Measurements from ENCODE around the gene MALRD1. TPM values are rescaled to one million over a fixed set of nuclear protein-coding genes. Genes with fewer than 3 reads are reported as not detected.

Gene MALRD1
- total RNA-seq, 1 experiment from 2014 or later, result 0.86 TPM

DNA sequence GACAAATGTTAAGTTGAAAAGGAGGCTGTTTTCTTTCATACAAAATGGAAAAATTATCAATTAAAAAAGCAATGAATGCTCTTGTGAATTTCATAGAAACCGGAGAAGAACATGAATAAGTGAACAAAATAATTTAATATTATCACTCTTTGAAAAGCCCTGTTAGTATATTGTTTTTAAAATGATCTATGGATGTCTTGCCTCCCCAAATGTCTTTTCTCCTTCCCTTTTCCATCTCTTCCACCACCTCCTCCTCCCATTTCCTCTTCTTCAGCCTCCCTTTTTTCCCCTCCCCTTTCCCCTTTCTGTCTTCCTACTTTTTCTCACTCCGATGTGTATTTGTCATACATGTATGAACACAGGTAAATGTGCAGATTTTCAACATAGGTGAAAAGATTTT, 234.7 kb downstream of the MALRD1 start:
- POLR2A ChIA-PET (ENCODE audit: low non-redundant PET), result no interaction called here
- CTCF ChIA-PET, result no interaction called here
- Histone ChIP-seq H3K4me1 (ENCODE audit: insufficient read depth, low read length, poor library complexity, severe bottlenecking) (no peaks in the 10 kb centered on the region), H3K27ac (ENCODE audit: low read depth, low read length, poor library complexity, severe bottlenecking) (no peak overlapping the region), H3K27me3 (replicated peaks; ENCODE audit: insufficient read depth, low read depth, low read length, poor library complexity) (no peaks in the 10 kb centered on the region), H3K4me3 (ENCODE audit: low read depth, low read length, poor library complexity, severe bottlenecking) (no peak overlapping the region), H3K9me3 (ENCODE audit: low read depth, low read length, poor library complexity, severe bottlenecking) (no peaks in the 10 kb centered on the region), H3K36me3 (ENCODE audit: insufficient read depth, low read length, poor library complexity, severe bottlenecking) (no peaks in the 10 kb centered on the region)
- intact Hi-C loops (cut with micrococcal nuclease; ENCODE audit: unreplicated experiment), result no loop called here
- TF ChIP-seq, protein P1, sequence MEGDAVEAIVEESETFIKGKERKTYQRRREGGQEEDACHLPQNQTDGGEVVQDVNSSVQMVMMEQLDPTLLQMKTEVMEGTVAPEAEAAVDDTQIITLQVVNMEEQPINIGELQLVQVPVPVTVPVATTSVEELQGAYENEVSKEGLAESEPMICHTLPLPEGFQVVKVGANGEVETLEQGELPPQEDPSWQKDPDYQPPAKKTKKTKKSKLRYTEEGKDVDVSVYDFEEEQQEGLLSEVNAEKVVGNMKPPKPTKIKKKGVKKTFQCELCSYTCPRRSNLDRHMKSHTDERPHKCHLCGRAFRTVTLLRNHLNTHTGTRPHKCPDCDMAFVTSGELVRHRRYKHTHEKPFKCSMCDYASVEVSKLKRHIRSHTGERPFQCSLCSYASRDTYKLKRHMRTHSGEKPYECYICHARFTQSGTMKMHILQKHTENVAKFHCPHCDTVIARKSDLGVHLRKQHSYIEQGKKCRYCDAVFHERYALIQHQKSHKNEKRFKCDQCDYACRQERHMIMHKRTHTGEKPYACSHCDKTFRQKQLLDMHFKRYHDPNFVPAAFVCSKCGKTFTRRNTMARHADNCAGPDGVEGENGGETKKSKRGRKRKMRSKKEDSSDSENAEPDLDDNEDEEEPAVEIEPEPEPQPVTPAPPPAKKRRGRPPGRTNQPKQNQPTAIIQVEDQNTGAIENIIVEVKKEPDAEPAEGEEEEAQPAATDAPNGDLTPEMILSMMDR (conservative IDR thresholded peaks at IDR 0.05; ENCODE audit: low read depth, low read length), result no peak
- no peak for TF ChIP-seq EZH2 (IDR thresholded peaks at IDR 0.05; ENCODE audit: borderline replicate concordance, low read depth, low read length, poor library complexity, severe bottlenecking)
- DNase-seq (ENCODE audit: low spot score), result no peak
- BruUV-seq (replicated peaks), result no TSS peak

DNA sequence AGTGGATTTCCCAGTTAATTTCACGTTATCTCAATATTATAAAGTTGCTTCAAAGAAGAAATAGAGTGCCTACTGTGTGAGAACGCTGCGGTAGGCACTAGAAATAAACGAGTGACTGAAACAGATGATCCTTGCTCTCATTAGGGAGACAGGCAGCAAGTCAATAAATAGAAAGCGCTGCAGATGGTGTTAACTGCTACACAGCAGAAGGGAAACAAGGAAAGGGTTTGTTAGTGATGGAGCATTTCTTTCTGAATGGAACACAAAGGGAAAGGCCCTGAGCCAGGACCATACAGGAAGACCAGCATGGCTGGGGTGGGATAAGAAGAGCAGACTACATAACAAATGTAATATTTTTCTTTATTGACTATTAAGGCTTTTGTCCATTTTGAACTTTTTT, 235.2 kb downstream of the MALRD1 start:
- ChIA-PET POLR2A (ENCODE audit: low non-redundant PET) (no interaction called here), CTCF (no interaction called here)
- Histone ChIP-seq H3K4me1 (ENCODE audit: insufficient read depth, low read length, poor library complexity, severe bottlenecking) (no peaks in the 10 kb centered on the region), H3K36me3 (ENCODE audit: insufficient read depth, low read length, poor library complexity, severe bottlenecking) (no peaks in the 10 kb centered on the region), H3K27me3 (replicated peaks; ENCODE audit: insufficient read depth, low read depth, low read length, poor library complexity) (no peaks in the 10 kb centered on the region), H3K4me3 (ENCODE audit: low read depth, low read length, poor library complexity, severe bottlenecking) (no peak overlapping the region), H3K9me3 (ENCODE audit: low read depth, low read length, poor library complexity, severe bottlenecking) (no peaks in the 10 kb centered on the region), H3K27ac (ENCODE audit: low read depth, low read length, poor library complexity, severe bottlenecking) (no peak overlapping the region)
- TF ChIP-seq EZH2 (IDR thresholded peaks at IDR 0.05; ENCODE audit: borderline replicate concordance, low read depth, low read length, poor library complexity, severe bottlenecking), result no peak
- DNase-seq (ENCODE audit: low spot score), result no peak
- intact Hi-C loops (cut with micrococcal nuclease; ENCODE audit: unreplicated experiment), result no loop called here
- BruUV-seq (replicated peaks), result no TSS peak

DNA sequence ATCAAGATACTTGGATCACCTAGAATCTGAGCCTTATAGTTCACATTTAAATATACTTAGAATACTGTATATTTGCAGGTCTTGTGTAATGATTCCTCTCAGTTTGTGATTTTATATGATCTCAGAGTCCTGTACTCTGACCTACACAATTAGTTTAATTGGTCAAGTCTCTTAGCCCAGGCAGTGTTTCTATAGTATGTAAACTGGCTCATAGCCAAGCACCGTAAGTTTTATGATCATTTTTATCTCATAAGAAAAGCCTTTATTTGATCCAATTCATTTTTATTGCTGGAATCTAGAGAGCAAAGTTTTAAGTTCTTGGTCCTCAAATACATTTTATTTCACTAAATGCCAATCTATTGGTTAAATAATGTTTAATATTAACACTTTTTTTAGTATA, 242.2 kb downstream of the MALRD1 start:
- Histone ChIP-seq H3K4me3 (ENCODE audit: low read depth, low read length, poor library complexity, severe bottlenecking) (no peak overlapping the region), H3K9me3 (ENCODE audit: low read depth, low read length, poor library complexity, severe bottlenecking) (no peaks in the 10 kb centered on the region), H3K27me3 (replicated peaks; ENCODE audit: insufficient read depth, low read depth, low read length, poor library complexity) (no peaks in the 10 kb centered on the region), H3K4me1 (ENCODE audit: insufficient read depth, low read length, poor library complexity, severe bottlenecking) (no peaks in the 10 kb centered on the region), H3K36me3 (ENCODE audit: insufficient read depth, low read length, poor library complexity, severe bottlenecking) (no peaks in the 10 kb centered on the region), H3K27ac (ENCODE audit: low read depth, low read length, poor library complexity, severe bottlenecking) (no peak overlapping the region)
- ChIA-PET POLR2A (ENCODE audit: low non-redundant PET) (no interaction called here), CTCF (no interaction called here)
- no TSS peak for BruUV-seq (replicated peaks)
- intact Hi-C loops (cut with micrococcal nuclease; ENCODE audit: unreplicated experiment), result no loop called here
- TF ChIP-seq EZH2 (IDR thresholded peaks at IDR 0.05; ENCODE audit: borderline replicate concordance, low read depth, low read length, poor library complexity, severe bottlenecking), result no peak
- TF ChIP-seq, protein P1 (conservative IDR thresholded peaks at IDR 0.05; ENCODE audit: low read depth, low read length), result no peak
- no peak for DNase-seq (ENCODE audit: low spot score)

DNA sequence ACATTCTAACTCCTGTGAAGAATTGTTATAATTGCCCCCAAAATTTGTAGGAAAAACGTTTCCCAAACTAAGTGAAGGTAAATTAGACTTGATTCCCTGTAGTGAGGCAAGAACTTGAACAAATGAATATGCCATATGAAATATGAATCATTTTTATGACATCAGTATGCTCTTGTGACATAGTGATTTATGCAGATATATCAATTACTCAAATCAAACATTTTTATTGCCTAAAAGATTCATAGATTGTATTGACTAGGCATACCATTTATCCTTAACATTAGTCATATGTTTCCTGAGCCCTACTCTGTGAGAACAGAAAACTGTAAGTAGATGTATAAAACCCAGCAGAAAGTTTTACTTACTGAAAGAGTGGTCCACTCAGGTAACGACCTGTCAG, 245.6 kb downstream of the MALRD1 start:
- H3K4me3 ChIP-seq (ENCODE audit: low read depth, low read length, poor library complexity, severe bottlenecking), result no peak overlapping the region
- H3K4me1 ChIP-seq (ENCODE audit: insufficient read depth, low read length, poor library complexity, severe bottlenecking), result no peaks in the 10 kb centered on the region
- ChIA-PET POLR2A (ENCODE audit: low non-redundant PET) (no interaction called here), CTCF (no interaction called here)
- no peaks in the 10 kb centered on the region for H3K9me3 ChIP-seq (ENCODE audit: low read depth, low read length, poor library complexity, severe bottlenecking)
- no TSS peak for BruUV-seq (replicated peaks)
- H3K27ac ChIP-seq (ENCODE audit: low read depth, low read length, poor library complexity, severe bottlenecking), result no peak overlapping the region
- no peaks in the 10 kb centered on the region for H3K27me3 ChIP-seq (replicated peaks; ENCODE audit: insufficient read depth, low read depth, low read length, poor library complexity)
- intact Hi-C loops (cut with micrococcal nuclease; ENCODE audit: unreplicated experiment), result no loop called here
- no peaks in the 10 kb centered on the region for H3K36me3 ChIP-seq (ENCODE audit: insufficient read depth, low read length, poor library complexity, severe bottlenecking)
- no peak for TF ChIP-seq EZH2 (IDR thresholded peaks at IDR 0.05; ENCODE audit: borderline replicate concordance, low read depth, low read length, poor library complexity, severe bottlenecking)
- TF ChIP-seq, protein P1 (conservative IDR thresholded peaks at IDR 0.05; ENCODE audit: low read depth, low read length), result no peak
- no peak for DNase-seq (ENCODE audit: low spot score)

Measured in A673 (cell line).